SK-N-SH treated with all-trans-retinoic acid at 6 μM for 48 hours (cell line): ENCODE data around the gene OSBPL5.

Source experiments
- ATAC-seq: fragments of 200-7000 bp; cut with Tn5 transposase; 3 replicates; pipeline ENCODE4 v1.9.1; 2020; ENCODE audit warnings: mild to moderate bottlenecking, moderate library complexity
- BACH2 ChIP-seq: fragments of 250-450 bp; sonication (Bioruptor Pico); IDR thresholded peaks from 2 replicates; pipeline ENCODE4 v1.9.0; 2021; ENCODE audit warnings: mild to moderate bottlenecking, borderline replicate concordance
- CREB5 ChIP-seq: fragments of 250-450 bp; sonication (Bioruptor Pico); IDR thresholded peaks from 2 replicates; pipeline ENCODE4 v1.5.1; 2020; ENCODE audit warnings: low read depth, mild to moderate bottlenecking, moderate library complexity
- CSDC2 ChIP-seq: fragments of 250-450 bp; sonication (Bioruptor Pico); IDR thresholded peaks from 2 replicates; pipeline ENCODE4 v1.5.0; 2020; ENCODE audit warnings: mild to moderate bottlenecking, moderate library complexity
- CSRNP3 ChIP-seq: fragments of 250-450 bp; sonication (Bioruptor Pico); IDR thresholded peaks from 2 replicates; pipeline ENCODE4 v1.5.1; 2021; ENCODE audit warnings: mild to moderate bottlenecking, moderate library complexity
- ESRRG ChIP-seq: fragments of 250-450 bp; sonication (Bioruptor Pico); IDR thresholded peaks from 2 replicates; pipeline ENCODE4 v1.6.1; 2021; ENCODE audit warnings: mild to moderate bottlenecking
- OSR1 ChIP-seq: fragments of 250-450 bp; sonication (Bioruptor Pico); IDR thresholded peaks from 2 replicates; pipeline ENCODE4 v1.8.0; 2022; ENCODE audit warnings: moderate library complexity, mild to moderate bottlenecking, inconsistent platforms
- PATZ1 ChIP-seq: fragments of 250-450 bp; sonication (Bioruptor Pico); IDR thresholded peaks from 2 replicates; pipeline ENCODE4 v1.8.0; 2020; ENCODE audit warnings: mild to moderate bottlenecking, moderate library complexity, borderline replicate concordance
- POU6F1 ChIP-seq: fragments of 250-450 bp; sonication (Bioruptor Pico); IDR thresholded peaks from 2 replicates; pipeline ENCODE4 v1.8.0; 2021; ENCODE audit warnings: low read depth, mild to moderate bottlenecking, moderate library complexity, borderline replicate concordance
- RARB ChIP-seq: fragments of 250-450 bp; sonication (Bioruptor Pico); IDR thresholded peaks from 2 replicates; pipeline ENCODE4 v1.8.0; 2021; ENCODE audit warnings: mild to moderate bottlenecking, moderate library complexity
- SNAI2 ChIP-seq: fragments of 250-450 bp; sonication (Bioruptor Pico); IDR thresholded peaks from 2 replicates; pipeline ENCODE4 v1.5.0; 2020; ENCODE audit warnings: mild to moderate bottlenecking, moderate library complexity
- TCF4 ChIP-seq: fragments of 250-450 bp; sonication (Bioruptor Pico); IDR thresholded peaks from 2 replicates; pipeline ENCODE4 v1.8.0; 2021; ENCODE audit warnings: mild to moderate bottlenecking, moderate library complexity, borderline replicate concordance
- TOX ChIP-seq: fragments of 250-450 bp; sonication (Bioruptor Pico); IDR thresholded peaks from 2 replicates; pipeline ENCODE4 v1.8.0; 2021; ENCODE audit warnings: mild to moderate bottlenecking, moderate library complexity, borderline replicate concordance
- TSHZ2 ChIP-seq: fragments of 250-450 bp; sonication (Bioruptor Pico); IDR thresholded peaks from 2 replicates; pipeline ENCODE4 v1.5.0; 2020; ENCODE audit warnings: mild to moderate bottlenecking, moderate library complexity
- ZC3H10 ChIP-seq: fragments of 250-450 bp; sonication (Bioruptor Pico); IDR thresholded peaks from 2 replicates; pipeline ENCODE4 v1.5.1; 2021; ENCODE audit warnings: mild to moderate bottlenecking, moderate library complexity
- ZFP3 ChIP-seq: fragments of 250-450 bp; sonication (Bioruptor Pico); IDR thresholded peaks from 2 replicates; pipeline ENCODE4 v1.5.0; 2020; ENCODE audit warnings: mild to moderate bottlenecking, moderate library complexity
- ZFP30 ChIP-seq: fragments of 450-650 bp; formaldehyde crosslinking; IDR thresholded peaks from 2 replicates; pipeline ENCODE4 v1.5.0; 2022; ENCODE audit warnings: mild to moderate bottlenecking, moderate library complexity
- ZNF565 ChIP-seq: fragments of 450-650 bp; formaldehyde crosslinking; conservative IDR thresholded peaks from 2 replicates; pipeline ENCODE4 v1.5.0; 2020; ENCODE audit warnings: low read depth, mild to moderate bottlenecking, moderate library complexity
- ZNF70 ChIP-seq: fragments of 450-650 bp; formaldehyde crosslinking; IDR thresholded peaks from 2 replicates; pipeline ENCODE4 v1.5.0; 2020; ENCODE audit warnings: mild to moderate bottlenecking, moderate library complexity
- ZNF8 ChIP-seq: fragments of 450-650 bp; formaldehyde crosslinking; IDR thresholded peaks from 2 replicates; pipeline ENCODE4 v1.5.0; 2020; ENCODE audit warnings: mild to moderate bottlenecking, moderate library complexity

Gene OSBPL5

GRCh38 chr11:3140291-3140603, 24.9 kb downstream of the OSBPL5 start:
- no peak for ATAC-seq
- no peak for TF ChIP-seq PATZ1 (CRISPR knock-in tag)
- no peak for TF ChIP-seq CSDC2 (CRISPR knock-in tag)
- TF ChIP-seq ZNF8, result no peak
- no peak for TF ChIP-seq TCF4 (CRISPR knock-in tag)
- no peak for TF ChIP-seq TSHZ2 (CRISPR knock-in tag)
- TF ChIP-seq CSRNP3, result no peak
- TF ChIP-seq RARB, result no peak
- no peak for TF ChIP-seq ESRRG (CRISPR knock-in tag)
- no peak for TF ChIP-seq ZFP3 (CRISPR knock-in tag)
- no peak for TF ChIP-seq CREB5
- TF ChIP-seq SNAI2, result no peak
- TF ChIP-seq ZFP30, result no peak
- no peak for TF ChIP-seq ZNF565 (CRISPR knock-in tag)
- no peak for TF ChIP-seq ZNF70 (CRISPR knock-in tag)
- TF ChIP-seq POU6F1 (CRISPR knock-in tag), result no peak
- TF ChIP-seq ZC3H10 (CRISPR knock-in tag), result no peak
- no peak for TF ChIP-seq TOX (CRISPR knock-in tag)
- TF ChIP-seq, all 23 proteins: peak for 0

- no peak for ATAC-seq
- TF ChIP-seq ZNF70 (CRISPR knock-in tag) (peak; percentile 99), ESRRG (CRISPR knock-in tag) (no peak)
Observed at GRCh38 chr11:3139481-3140290, 25.4 kb downstream of the OSBPL5 start.

- no peak for ATAC-seq
- no peak for TF ChIP-seq OSR1
- TF ChIP-seq ZFP30, result no peak
- no peak for TF ChIP-seq CSDC2 (CRISPR knock-in tag)
- TF ChIP-seq ZC3H10 (CRISPR knock-in tag), result no peak
- no peak for TF ChIP-seq ZFP3 (CRISPR knock-in tag)
- no peak for TF ChIP-seq CREB5
- TF ChIP-seq CSRNP3, result no peak
- no peak for TF ChIP-seq BACH2 (CRISPR knock-in tag)
- no peak for TF ChIP-seq ESRRG (CRISPR knock-in tag)
- no peak for TF ChIP-seq PATZ1 (CRISPR knock-in tag)
- TF ChIP-seq SNAI2, result no peak
- no peak for TF ChIP-seq RARB
- TF ChIP-seq TSHZ2 (CRISPR knock-in tag), result no peak
Observed at GRCh38 chr11:3139086-3139440, 26.0 kb downstream of the OSBPL5 start.
